ENCODE data around the gene CELSR1.

- TF ChIP-seq CTCF (IDR thresholded peaks at IDR 0.05) (no peak), POLR2AphosphoS5 (IDR thresholded peaks at IDR 0.05) (no peak), POLR2A (IDR thresholded peaks at IDR 0.05) (no peak)
Observed at GRCh38 chr22:46534177-46534776, 3.1 kb downstream of the CELSR1 start.
